IMR-90 (cell line): Measurements from ENCODE around the gene NUDT16. TPM values are rescaled to one million over a fixed set of nuclear protein-coding genes. Genes with fewer than 3 reads are reported as not detected.

ENCODE experiments used
- ATAC-seq: fragments of 200-7000 bp; cut with Tn5 transposase; 2 replicates; pipeline ENCODE4 v1.9.1; 2020; ENCODE audit warnings: low read depth, mild to moderate bottlenecking, moderate library complexity
- BruUV-seq: library from RNA; stranded (reverse); fragments of 400-500 nt; replicated peaks from 2 replicates; lab custom pipeline; 2021; lab: Mats Ljungman, UMichigan
- CTCF ChIA-PET: fragments of 300-600 bp; formaldehyde crosslinking; extraction: SDS; loops from one replicate; lab custom pipeline; 2021; ENCODE audit warnings: antibody characterized with exemption; lab: Yijun Ruan, JAX
- POLR2A ChIA-PET: fragments of 300-600 bp; sonication (Branson Sonifier 250); formaldehyde crosslinking; loops from one replicate; lab custom pipeline; 2022; ENCODE audit warnings: antibody characterized with exemption; ENCODE audit not compliant: unreplicated experiment; lab: Charles Lee
- DNase-seq: peaks from one replicate; pipeline ENCODE4 v3.0.0; 2013
- H2AFZ ChIP-seq: replicated peaks from 2 replicates; pipeline ENCODE3; 2013; ENCODE audit warnings: low read length, mild to moderate bottlenecking; ENCODE audit not compliant: poor library complexity
- H2AK5ac ChIP-seq: 2 replicates; pipeline ENCODE4 v1.6.1; 2013; ENCODE audit warnings: low read depth, low read length, inconsistent platforms
- H2AK9ac ChIP-seq: replicated peaks from 2 replicates; pipeline ENCODE3; 2013; ENCODE audit warnings: mild to moderate bottlenecking, low read depth, low read length, moderate library complexity; ENCODE audit not compliant: poor library complexity
- H2BK120ac ChIP-seq: 2 replicates; pipeline ENCODE4 v1.6.1; 2013; ENCODE audit warnings: low read depth, low read length, inconsistent platforms
- H2BK15ac ChIP-seq: 3 replicates; pipeline ENCODE4 v1.6.1; 2013; ENCODE audit warnings: low read depth, low read length, inconsistent platforms
- H2BK20ac ChIP-seq: 2 replicates; pipeline ENCODE4 v1.6.1; 2013; ENCODE audit warnings: low read depth, mild to moderate bottlenecking, inconsistent platforms, low read length, moderate library complexity
- H2BK5ac ChIP-seq: 2 replicates; pipeline ENCODE4 v1.6.1; 2013; ENCODE audit warnings: mild to moderate bottlenecking, low read depth, low read length, inconsistent platforms; ENCODE audit not compliant: poor library complexity, severe bottlenecking
- H3K14ac ChIP-seq: replicated peaks from 2 replicates; pipeline ENCODE4 v1.6.1; 2013; ENCODE audit warnings: low read depth, low read length, inconsistent platforms
- H3K18ac ChIP-seq: 2 replicates; pipeline ENCODE4 v1.6.1; 2013; ENCODE audit warnings: low read depth, low read length, control low read depth
- H3K23ac ChIP-seq: 2 replicates; pipeline ENCODE4 v1.6.1; 2013; ENCODE audit warnings: low read depth, low read length, inconsistent platforms
- H3K27ac ChIP-seq: 2 replicates; pipeline ENCODE4 v1.5.1; 2013; ENCODE audit warnings: mild to moderate bottlenecking, control low read depth, low read length; ENCODE audit not compliant: insufficient read depth
- H3K27me3 ChIP-seq: 2 replicates; pipeline ENCODE4 v1.6.1; 2013; ENCODE audit warnings: low read length; ENCODE audit not compliant: control insufficient read depth, insufficient read depth
- H3K36me3 ChIP-seq: 2 replicates; pipeline ENCODE4 v1.6.1; 2013; ENCODE audit warnings: low read length, mixed read lengths; ENCODE audit not compliant: control insufficient read depth, insufficient read depth
- H3K4ac ChIP-seq: 2 replicates; pipeline ENCODE4 v1.6.1; 2013; ENCODE audit warnings: low read depth, low read length, inconsistent platforms
- H3K4me1 ChIP-seq: 2 replicates; pipeline ENCODE4 v1.6.1; 2013; ENCODE audit warnings: low read length, mixed read lengths; ENCODE audit not compliant: control insufficient read depth, insufficient read depth
- H3K4me2 ChIP-seq: 2 replicates; pipeline ENCODE4 v1.6.1; 2013; ENCODE audit warnings: low read depth, mild to moderate bottlenecking, control low read depth, low read length, moderate library complexity
- H3K4me3 ChIP-seq: 2 replicates; pipeline ENCODE4 v1.5.1; 2013; ENCODE audit warnings: low read depth, mild to moderate bottlenecking, control low read depth, low read length, moderate library complexity; ENCODE audit not compliant: insufficient read depth
- H3K56ac ChIP-seq: 2 replicates; pipeline ENCODE4 v1.6.1; 2013; ENCODE audit warnings: low read length, inconsistent platforms; ENCODE audit not compliant: insufficient read depth; ENCODE audit errors: extremely low read depth
- H3K79me1 ChIP-seq, 2 experiments: 2 replicates each; pipeline ENCODE4 v1.6.1; 2013; ENCODE audit warnings: low read length in 2 of 2, inconsistent platforms in 1 of 2, low read depth in 1 of 2
- H3K9ac ChIP-seq: 2 replicates; pipeline ENCODE4 v1.6.1; 2013; ENCODE audit warnings: low read depth, low read length, control low read depth
- H3K9me1 ChIP-seq: 2 replicates; pipeline ENCODE4 v1.6.1; 2013; ENCODE audit warnings: low read length, inconsistent platforms; ENCODE audit not compliant: insufficient read depth
- H3K9me3 ChIP-seq: 2 replicates; pipeline ENCODE4 v1.6.1; 2013; ENCODE audit warnings: low read length; ENCODE audit not compliant: control insufficient read depth, insufficient read depth
- H4K20me1 ChIP-seq: 2 replicates; pipeline ENCODE4 v1.6.1; 2013; ENCODE audit warnings: low read length, inconsistent platforms; ENCODE audit not compliant: insufficient read depth
- H4K5ac ChIP-seq: 2 replicates; pipeline ENCODE4 v1.6.1; 2013; ENCODE audit warnings: mild to moderate bottlenecking, low read depth, low read length, control low read depth
- H4K8ac ChIP-seq, 2 experiments: 2 replicates each; pipeline ENCODE4 v1.6.1; 2013; ENCODE audit warnings: low read depth in 2 of 2, low read length in 2 of 2, control low read depth in 1 of 2, inconsistent platforms in 1 of 2
- H4K91ac ChIP-seq: 2 replicates; pipeline ENCODE4 v1.6.1; 2013; ENCODE audit warnings: low read depth, low read length, inconsistent platforms; ENCODE audit not compliant: insufficient read depth
- BHLHE40 ChIP-seq: fragments of 150-350 bp; IDR thresholded peaks from 2 replicates; pipeline ENCODE4 v1.6.1; 2016; ENCODE audit warnings: mild to moderate bottlenecking, low read depth, low read length
- CEBPB ChIP-seq: IDR thresholded peaks from 2 replicates; pipeline ENCODE4 v1.6.1; 2012; ENCODE audit warnings: low read depth, low read length, improper control_type of control experiment
- CHD1 ChIP-seq: IDR thresholded peaks from 2 replicates; pipeline ENCODE4 v1.6.1; 2012; ENCODE audit warnings: low read depth, low read length, improper control_type of control experiment
- FOS ChIP-seq: fragments of 150-350 bp; IDR thresholded peaks from 2 replicates; pipeline ENCODE4 v1.6.1; 2016; ENCODE audit warnings: low read depth, low read length
- MAFK ChIP-seq: IDR thresholded peaks from 2 replicates; pipeline ENCODE4 v1.6.1; 2012; ENCODE audit warnings: low read depth, low read length, improper control_type of control experiment
- MAZ ChIP-seq: IDR thresholded peaks from 2 replicates; pipeline ENCODE4 v1.6.1; 2012; ENCODE audit warnings: low read depth, mild to moderate bottlenecking, low read length, improper control_type of control experiment, moderate library complexity, borderline replicate concordance
- MXI1 ChIP-seq: IDR thresholded peaks from 2 replicates; pipeline ENCODE4 v1.6.1; 2012; ENCODE audit warnings: low read depth, mild to moderate bottlenecking, low read length, moderate library complexity, borderline replicate concordance
- NFE2L2 ChIP-seq: fragments of 150-350 bp; IDR thresholded peaks from 2 replicates; pipeline ENCODE4 v1.6.1; 2016; ENCODE audit warnings: low read depth, mild to moderate bottlenecking, low read length
- POLR2A ChIP-seq: IDR thresholded peaks from 2 replicates; pipeline ENCODE4 v1.6.1; 2012; ENCODE audit warnings: mild to moderate bottlenecking, low read depth, low read length
- RCOR1 ChIP-seq: IDR thresholded peaks from 2 replicates; pipeline ENCODE4 v1.6.1; 2012; ENCODE audit warnings: mild to moderate bottlenecking, low read length, improper control_type of control experiment; ENCODE audit not compliant: insufficient replicate concordance
- RFX5 ChIP-seq: IDR thresholded peaks from 2 replicates; pipeline ENCODE4 v1.8.0; 2012; ENCODE audit warnings: low read depth, mild to moderate bottlenecking, low read length, moderate library complexity
- SMC3 ChIP-seq: fragments of 150-350 bp; IDR thresholded peaks from 2 replicates; pipeline ENCODE4 v1.6.1; 2016; ENCODE audit warnings: low read depth, mild to moderate bottlenecking, antibody characterized with exemption, low read length, moderate library complexity
- WGBS, 2 experiments: methylation state at CpG; one replicate each; pipeline versions ENCODE4 v1.1.5 to v1.1.7; 2013; ENCODE audit warnings: missing lambda C conversion rate in 2 of 2; ENCODE audit not compliant: insufficient read length in 1 of 2; ENCODE audit errors: extremely low coverage in 2 of 2; 5-methylcytosine and 5-hydroxymethylcytosine counted together
- dilution Hi-C: fragments of 300-500 bp; cut with HindIII; formaldehyde crosslinking; loops from one replicate; pipeline ENCODE4 v1.14.3; 2018; ENCODE audit warnings: low sequenced_read_pairs; ENCODE audit not compliant: unreplicated experiment
- in situ Hi-C: fragments of 300-500 bp; cut with MboI; formaldehyde crosslinking; loops from 3 replicates; pipeline ENCODE4 v1.14.3; 2019; ENCODE audit warnings: low sequenced_read_pairs, inconsistent platforms, mixed read lengths
- intact Hi-C: fragments of 100-400 bp; cut with micrococcal nuclease; formaldehyde crosslinking; loops from 2 replicates; pipeline ENCODE4 v1.10.0; 2022
- polyA plus RNA-seq, 3 experiments: library from polyadenylated mRNA; depleted of rRNA; stranded (reverse); fragments of >200 nt; gene quantifications; 2 replicates each; pipeline ENCODE4 v1.2.3, GENCODE V29; 2012; ENCODE audit warnings: low replicate concordance in 1 of 3
- total RNA-seq: library from RNA; depleted of rRNA; stranded (reverse); fragments of >200 nt; gene quantifications from 2 replicates; pipeline ENCODE4 v1.2.3, GENCODE V29; 2012

NUDT16 gene
- total and polyA plus RNA-seq, 2 of the 4 experiments (the other 2 are of a cell fraction) = 8.9 to 10.4 TPM

DNA sequence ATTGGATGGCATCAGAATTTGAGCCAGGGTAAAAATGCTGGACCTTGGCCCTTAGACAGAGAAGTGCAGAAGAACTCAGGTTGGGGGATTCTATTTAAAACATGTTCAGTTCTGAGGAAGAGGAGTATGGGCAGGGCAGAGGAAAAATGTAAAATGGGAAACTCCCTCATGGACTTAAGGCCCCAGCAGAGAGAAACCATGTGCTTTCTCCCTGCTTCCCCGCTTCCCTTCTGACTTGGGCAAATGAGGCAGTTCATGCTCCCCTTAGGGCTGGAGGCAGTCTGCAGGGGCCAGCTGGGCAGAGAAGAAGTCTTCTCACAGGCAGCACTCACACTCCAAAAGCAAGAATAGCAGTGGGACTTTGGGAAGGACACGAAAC is 9.9 kb upstream of the NUDT16 start:
- Histone ChIP-seq H3K4ac (no peak overlapping the region), H3K79me1 (no peaks in the 10 kb centered on the region), H2BK15ac (no peak overlapping the region), H3K4me1 (no peaks in the 10 kb centered on the region), H3K4me2 (no peak overlapping the region), H3K36me3 (peaks cover 14% of the 10 kb centered on the region), H3K9me3 (no peaks in the 10 kb centered on the region), H3K27ac (no peak overlapping the region), H3K23ac (no peak overlapping the region), H4K20me1 (no peaks in the 10 kb centered on the region), H4K91ac (no peak overlapping the region), H4K8ac (no peak overlapping the region), H2AFZ (no peak overlapping the region), H4K5ac (no peak overlapping the region), H2AK9ac (no peak overlapping the region), H2BK5ac (no peak overlapping the region), H2BK20ac (no peak overlapping the region), H2AK5ac (no peak overlapping the region), H3K4me3 (no peak overlapping the region), H3K9me1 (no peaks in the 10 kb centered on the region), H3K56ac (no peak overlapping the region), H3K14ac (no peak overlapping the region), H3K18ac (no peak overlapping the region), H3K27me3 (no peaks in the 10 kb centered on the region), H3K9ac (no peak overlapping the region), H2BK120ac (no peak overlapping the region)
- DNase-seq = no peak
- WGBS, 2 experiments = no CpG with 5 or more reads among the region's 2 CpGs
- no peak for TF ChIP-seq BHLHE40
- TF ChIP-seq CHD1 = no peak
- no peak for TF ChIP-seq SMC3
- TF ChIP-seq NFE2L2 = no peak
- no peak for TF ChIP-seq FOS
- no peak for TF ChIP-seq MAFK
- no peak for TF ChIP-seq POLR2A
- no peak for TF ChIP-seq CEBPB
- no peak for TF ChIP-seq MXI1
- TF ChIP-seq RFX5 = no peak
- TF ChIP-seq RCOR1 = no peak
- TF ChIP-seq MAZ = no peak
- no TSS peak for BruUV-seq
- dilution Hi-C loops = no loop called here
- POLR2A ChIA-PET = no interaction called here
- intact Hi-C loops = no loop called here
- CTCF ChIA-PET = no interaction called here
- no peak for ATAC-seq
- in situ Hi-C loops = no loop called here
